Measurements from ENCODE around the gene ARHGAP33. TPM values are rescaled to one million over a fixed set of nuclear protein-coding genes. Genes with fewer than 3 reads are reported as not detected.

The ARHGAP33 gene
- total RNA-seq, 1 donor from 2014 or later, result 1.2 TPM

DNA sequence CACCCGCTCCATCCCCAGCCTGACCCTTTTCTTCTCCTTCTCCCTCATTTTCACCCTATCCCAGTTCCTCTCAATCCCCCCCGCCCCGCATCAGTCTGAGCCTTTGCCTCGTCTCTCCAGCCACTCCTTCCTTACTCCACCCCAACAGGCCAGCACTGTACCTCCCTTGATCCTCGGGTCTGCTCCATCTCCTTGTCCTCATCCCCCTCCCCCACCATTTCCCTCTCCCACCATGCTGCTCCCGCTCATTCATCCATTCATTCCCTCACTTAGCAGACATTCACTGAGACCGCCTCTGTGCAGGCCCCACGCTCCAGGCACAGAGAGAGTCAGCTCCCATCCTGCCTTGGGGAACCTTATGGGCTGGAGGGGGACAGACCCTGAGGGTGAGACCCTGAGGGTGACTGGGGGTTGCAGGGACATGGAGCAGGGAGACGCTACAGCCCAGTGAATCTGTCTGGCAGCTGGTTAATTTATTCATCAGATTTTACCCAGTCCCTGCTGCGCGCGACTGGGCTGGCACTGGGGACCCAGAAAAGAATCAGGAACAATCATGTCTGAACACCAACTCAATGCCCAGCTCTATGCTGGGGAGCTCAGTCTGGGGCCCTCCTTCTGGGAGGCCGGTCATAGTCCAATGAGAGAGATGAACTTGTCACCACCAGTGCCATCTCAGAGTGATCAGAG, 881 bp downstream of the ARHGAP33 start:
- DNase-seq (ENCODE audit: low read depth in 2 of 2), result no peak

DNA sequence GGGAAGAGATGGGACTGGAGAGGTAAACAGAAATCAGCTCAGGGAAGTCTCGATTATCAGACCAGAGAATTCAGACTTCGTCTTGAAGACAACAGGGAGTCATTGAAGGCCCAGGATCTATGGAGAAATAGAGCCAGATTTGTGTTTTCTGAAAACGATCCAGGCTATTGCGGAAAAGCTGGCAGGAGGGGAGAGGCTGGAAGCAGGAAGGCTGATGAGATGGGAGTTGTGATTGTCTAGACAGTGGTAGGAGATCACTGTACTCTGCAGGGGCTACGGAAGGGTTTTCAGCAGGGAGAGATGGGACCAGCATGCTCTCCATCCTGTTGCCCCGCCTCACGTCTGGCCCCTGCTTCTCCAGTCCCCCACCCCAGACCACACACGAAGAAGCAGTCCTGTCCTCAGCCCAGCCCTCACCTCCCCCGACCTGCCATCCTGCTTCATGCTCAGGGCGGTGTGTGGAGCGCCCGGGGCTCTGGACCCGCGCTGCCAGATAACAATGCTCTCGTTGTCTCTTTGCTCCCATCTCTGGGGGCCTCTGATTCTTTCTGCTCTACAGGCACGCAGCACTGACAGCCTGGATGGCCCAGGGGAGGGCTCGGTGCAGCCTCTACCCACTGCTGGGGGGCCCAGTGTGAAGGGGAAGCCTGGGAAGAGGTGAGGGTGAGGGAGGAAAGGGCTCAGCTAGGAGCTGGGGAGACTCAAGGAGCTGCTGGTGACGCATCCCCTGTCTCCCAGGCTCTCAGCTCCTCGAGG, 1.9 kb downstream of the ARHGAP33 start:
- no peak for DNase-seq (ENCODE audit: low read depth in 2 of 2)

DNA sequence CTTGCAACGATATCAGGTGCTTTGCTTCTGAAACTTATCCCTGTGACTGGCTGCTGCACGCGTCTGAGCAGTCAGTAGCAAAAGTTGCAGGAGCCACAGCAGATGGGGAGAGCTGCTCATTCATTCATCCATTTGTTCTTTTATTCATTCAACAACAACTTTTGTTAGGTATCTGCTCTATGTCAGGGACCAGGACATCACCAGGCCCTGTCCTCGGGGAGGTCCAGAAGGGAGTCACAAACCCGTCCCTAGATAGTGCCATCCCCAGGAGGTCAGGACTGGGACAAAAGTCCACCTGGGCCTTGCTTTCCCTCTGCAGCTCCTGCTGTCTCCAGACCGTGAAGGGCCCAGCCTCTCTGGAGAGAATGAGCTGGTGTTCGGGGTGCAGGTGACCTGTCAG, 2.6 kb downstream of the ARHGAP33 start:
- DNase-seq (ENCODE audit: low read depth in 2 of 2), result no peak

DNA sequence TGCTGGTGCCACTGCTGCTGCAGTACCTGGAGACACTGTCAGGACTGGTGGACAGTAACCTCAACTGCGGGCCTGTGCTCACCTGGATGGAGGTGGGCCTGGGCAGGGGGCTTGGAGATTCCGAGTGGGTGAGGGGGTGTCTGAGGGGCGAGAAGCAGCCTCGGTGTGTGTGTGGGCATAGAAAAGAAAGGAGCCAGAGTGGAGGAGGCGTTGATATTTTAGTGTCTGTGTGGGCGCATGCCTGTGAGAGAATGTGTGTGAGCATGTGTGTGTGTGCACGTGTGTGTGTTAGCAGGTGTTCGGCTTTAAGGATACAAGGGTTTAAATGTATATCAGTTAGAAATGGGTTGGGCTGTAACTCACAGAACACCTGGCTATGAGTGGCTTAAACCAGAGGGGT, 3.7 kb downstream of the ARHGAP33 start:
- DNase-seq (ENCODE audit: low read depth in 2 of 2), result no peak

DNA sequence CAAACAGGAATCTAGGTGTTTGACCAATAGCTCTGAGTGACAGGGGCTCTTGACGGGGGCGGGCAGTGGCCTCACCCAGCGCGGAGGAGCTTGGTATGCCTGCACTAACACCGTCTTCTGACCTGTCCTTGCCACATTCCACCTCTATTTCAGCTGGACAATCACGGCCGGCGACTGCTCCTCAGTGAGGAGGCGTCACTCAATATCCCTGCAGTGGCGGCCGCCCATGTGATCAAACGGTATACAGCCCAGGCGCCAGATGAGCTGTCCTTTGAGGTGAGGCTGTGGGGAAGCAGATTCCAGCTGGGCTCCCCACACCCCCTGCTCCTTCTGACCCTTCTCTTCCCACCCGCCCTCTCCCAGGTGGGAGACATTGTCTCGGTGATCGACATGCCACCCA, 4.7 kb downstream of the ARHGAP33 start:
- no peak for DNase-seq (ENCODE audit: low read depth in 2 of 2)

DNA sequence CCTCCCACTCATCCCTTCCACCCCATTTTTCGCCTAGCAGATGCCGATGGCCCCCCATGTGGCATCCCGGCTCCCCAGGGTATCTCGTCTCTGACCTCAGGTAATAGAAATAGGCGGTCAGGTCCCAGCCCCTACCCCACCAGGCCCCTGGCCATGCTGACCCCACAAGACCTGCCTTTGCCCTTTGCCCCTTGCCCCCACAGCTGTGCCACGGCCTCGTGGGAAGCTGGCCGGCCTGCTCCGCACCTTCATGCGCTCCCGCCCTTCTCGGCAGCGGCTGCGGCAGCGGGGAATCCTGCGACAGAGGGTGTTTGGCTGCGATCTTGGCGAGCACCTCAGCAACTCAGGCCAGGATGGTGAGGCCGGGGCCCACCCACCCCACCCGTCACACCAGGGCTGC, 5.4 kb downstream of the ARHGAP33 start:
- no peak for DNase-seq (ENCODE audit: low read depth in 2 of 2)

DNA sequence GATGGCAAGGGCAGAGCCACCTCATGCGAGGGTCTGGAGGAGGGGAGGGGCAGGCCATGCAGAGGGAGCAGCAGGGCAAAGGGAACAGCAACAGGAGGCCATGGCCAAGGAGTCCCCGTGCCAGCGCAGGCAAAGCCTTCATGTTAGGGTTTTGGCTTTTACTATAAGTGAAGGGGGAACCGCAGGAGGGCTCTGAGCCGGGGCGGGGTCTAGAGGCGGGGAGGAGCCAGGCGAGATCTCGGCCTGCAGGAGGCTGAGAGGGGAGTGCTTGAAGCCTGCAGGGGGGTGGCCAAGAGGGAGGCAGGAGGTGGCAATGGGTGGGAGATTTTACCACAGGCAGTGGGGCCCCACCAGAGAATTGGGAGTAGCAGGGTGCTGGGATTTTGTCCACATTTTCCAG, 6.3 kb downstream of the ARHGAP33 start:
- no peak for DNase-seq (ENCODE audit: low read depth in 2 of 2)

DNA sequence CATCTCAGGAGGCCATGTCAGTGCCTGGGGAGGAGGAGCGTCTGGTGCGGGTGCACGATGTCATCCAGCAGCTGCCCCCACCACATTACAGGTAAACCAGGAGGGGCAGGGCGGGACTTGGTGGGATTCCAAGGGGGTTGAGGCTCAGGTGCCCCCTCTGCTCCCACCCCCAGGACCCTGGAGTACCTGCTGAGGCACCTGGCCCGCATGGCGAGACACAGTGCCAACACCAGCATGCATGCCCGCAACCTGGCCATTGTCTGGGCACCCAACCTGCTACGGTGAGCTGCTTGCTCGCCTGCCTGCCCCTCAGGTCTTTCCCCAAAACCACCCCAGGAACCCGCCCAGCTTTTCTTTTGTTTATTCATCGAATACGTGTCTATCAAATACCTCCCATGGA, 7.2 kb downstream of the ARHGAP33 start:
- no peak for DNase-seq (ENCODE audit: low read depth in 2 of 2)

DNA sequence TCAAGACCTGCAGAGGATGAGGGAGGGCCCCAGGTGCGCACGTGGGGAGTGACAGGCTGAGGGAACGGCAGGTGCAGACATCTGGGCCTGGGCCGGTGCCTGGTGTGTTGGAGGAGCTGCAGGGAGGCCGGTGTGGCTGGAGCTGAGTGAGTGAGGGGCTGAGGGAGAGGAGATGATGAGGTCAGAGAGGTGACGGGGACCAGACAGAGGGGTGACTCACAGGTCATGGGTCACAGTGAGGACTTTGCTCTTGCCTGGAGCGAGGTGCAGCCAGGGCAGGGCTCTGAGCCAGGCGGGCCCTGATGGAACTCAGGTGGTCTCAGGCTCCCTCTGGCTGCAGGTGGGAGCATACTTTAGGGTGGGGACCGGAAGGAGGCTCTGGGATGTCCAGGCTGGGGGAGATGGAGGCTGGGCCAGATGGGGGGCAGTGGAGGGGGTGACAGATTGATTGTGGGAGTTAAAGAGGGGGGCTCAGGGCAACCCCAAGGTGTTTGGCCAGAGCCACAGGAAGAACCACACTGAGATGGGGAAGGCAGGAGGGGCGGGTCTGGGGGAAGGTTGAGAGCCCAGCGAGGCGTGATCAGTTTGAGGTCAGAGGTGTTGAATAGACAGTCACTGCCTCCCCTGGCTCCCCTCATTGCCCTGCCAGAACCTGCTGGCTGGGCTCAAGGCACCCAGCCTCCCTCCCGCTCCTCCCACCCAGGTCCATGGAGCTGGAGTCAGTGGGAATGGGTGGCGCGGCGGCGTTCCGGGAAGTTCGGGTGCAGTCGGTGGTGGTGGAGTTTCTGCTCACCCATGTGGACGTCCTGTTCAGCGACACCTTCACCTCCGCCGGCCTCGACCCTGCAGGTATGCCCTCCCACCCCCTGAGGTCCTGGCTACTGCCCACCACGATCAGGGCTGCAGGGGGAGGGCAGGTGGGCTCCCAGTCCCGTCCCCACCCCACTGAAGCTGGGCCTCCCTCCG, 8.4 kb downstream of the ARHGAP33 start:
- DNase-seq (ENCODE audit: low read depth in 2 of 2), result no peak

DNA sequence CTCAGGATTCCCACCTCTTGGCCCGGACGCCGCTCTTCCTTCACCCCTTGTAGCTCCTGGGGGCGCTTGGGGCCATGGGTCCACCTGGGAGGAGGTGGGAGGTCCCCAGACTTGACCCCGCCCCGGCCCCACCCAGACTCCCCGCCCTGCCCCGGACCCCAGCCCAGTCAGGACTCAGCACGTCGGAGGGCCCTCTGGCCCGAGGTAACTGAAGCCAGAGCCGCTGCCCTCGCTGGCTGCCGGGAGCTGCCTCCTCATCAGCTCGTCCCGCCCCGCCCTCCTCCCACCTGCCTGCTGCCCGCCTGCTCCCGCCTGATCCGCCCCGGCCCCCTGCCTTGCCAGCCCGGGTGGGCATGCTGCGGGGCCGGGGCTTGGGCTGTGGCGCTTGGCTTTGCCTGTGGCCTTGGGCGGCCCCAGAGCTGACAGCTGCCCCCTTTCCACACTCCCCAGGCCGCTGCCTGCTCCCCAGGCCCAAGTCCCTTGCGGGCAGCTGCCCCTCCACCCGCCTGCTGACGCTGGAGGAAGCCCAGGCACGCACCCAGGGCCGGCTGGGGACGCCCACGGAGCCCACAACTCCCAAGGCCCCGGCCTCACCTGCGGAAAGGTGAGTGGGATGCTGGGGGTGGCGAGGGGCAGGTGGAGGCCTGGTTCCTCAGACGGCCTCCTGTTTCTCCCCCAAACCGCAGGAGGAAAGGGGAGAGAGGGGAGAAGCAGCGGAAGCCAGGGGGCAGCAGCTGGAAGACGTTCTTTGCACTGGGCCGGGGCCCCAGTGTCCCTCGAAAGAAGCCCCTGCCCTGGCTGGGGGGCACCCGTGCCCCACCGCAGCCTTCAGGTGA, 9.4 kb downstream of the ARHGAP33 start:
- no peak for DNase-seq (ENCODE audit: low read depth in 2 of 2)

DNA sequence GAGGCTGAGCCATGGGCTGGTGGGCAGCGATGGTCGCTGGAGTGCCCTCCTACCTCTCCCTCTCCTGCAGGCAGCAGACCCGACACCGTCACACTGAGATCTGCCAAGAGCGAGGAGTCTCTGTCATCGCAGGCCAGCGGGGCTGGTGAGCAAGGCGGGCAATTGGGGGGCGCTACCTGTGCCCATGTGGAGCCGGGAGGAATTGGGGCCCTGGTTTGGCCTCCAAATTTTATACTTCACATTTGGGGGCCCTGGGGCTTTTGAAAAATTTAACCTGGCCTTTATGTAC, 9.9 kb downstream of the ARHGAP33 start:
- no peak for DNase-seq (ENCODE audit: low read depth in 2 of 2)

DNA sequence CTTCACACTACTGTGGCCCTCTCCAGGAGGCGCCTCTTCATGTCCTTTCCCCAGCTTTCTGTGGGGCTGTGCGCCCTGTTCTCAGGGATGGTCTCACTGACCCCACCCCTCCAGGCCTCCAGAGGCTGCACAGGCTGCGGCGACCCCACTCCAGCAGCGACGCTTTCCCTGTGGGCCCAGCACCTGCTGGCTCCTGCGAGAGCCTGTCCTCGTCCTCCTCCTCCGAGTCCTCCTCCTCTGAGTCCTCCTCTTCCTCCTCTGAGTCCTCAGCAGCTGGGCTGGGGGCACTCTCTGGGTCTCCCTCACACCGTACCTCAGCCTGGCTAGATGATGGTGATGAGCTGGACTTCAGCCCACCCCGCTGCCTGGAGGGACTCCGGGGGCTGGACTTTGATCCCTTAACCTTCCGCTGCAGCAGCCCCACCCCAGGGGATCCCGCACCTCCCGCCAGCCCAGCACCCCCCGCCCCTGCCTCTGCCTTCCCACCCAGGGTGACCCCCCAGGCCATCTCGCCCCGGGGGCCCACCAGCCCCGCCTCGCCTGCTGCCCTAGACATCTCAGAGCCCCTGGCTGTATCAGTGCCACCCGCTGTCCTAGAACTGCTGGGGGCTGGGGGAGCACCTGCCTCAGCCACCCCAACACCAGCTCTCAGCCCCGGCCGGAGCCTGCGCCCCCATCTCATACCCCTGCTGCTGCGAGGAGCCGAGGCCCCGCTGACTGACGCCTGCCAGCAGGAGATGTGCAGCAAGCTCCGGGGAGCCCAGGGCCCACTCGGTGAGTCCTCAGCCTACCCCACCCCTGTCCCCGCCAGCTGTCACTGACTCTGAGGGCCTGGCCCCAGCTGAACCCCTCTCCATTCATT, 11.2 kb downstream of the ARHGAP33 start:
- DNase-seq (ENCODE audit: low read depth in 2 of 2), result no peak

DNA sequence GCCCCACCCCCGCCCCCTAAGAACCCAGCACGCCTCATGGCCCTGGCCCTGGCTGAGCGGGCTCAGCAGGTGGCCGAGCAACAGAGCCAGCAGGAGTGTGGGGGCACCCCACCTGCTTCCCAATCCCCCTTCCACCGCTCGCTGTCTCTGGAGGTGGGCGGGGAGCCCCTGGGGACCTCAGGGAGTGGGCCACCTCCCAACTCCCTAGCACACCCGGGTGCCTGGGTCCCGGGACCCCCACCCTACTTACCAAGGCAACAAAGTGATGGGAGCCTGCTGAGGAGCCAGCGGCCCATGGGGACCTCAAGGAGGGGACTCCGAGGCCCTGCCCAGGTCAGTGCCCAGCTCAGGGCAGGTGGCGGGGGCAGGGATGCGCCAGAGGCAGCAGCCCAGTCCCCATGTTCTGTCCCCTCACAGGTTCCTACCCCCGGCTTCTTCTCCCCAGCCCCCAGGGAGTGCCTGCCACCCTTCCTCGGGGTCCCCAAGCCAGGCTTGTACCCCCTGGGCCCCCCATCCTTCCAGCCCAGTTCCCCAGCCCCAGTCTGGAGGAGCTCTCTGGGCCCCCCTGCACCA, 11.9 kb downstream of the ARHGAP33 start:
- no peak for DNase-seq (ENCODE audit: low read depth in 2 of 2)

DNA sequence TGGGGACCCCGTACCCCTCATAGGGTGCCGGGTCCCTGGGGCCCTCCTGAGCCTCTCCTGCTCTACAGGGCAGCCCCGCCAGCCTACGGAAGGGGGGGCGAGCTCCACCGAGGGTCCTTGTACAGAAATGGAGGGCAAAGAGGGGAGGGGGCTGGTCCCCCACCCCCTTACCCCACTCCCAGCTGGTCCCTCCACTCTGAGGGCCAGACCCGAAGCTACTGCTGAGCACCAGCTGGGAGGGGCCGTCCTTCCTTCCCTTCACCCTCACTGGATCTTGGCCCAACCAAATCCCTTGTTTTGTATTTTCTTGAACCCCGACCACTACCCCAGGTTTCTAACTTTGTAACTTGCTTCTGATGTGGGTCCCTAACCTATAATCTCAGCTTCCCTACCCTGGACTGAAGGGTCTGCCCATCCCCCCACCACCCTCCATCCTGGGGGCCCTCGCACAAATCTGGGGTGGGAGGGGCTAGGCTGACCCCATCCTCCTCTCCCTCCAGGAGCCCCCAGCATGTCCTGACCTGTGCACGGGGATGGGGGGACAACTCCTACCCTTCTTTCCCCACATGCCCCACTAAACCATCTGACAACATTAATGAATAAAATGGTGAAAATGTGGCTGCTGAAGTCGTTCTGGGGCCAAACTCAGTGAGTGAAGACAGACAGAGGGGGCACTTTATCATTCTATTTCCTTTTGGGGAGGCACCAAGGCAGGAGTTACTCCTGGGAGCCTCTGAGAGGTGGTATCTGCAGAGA, 13.0 kb downstream of the ARHGAP33 start:
- DNase-seq (ENCODE audit: low read depth in 2 of 2), result no peak

DNA sequence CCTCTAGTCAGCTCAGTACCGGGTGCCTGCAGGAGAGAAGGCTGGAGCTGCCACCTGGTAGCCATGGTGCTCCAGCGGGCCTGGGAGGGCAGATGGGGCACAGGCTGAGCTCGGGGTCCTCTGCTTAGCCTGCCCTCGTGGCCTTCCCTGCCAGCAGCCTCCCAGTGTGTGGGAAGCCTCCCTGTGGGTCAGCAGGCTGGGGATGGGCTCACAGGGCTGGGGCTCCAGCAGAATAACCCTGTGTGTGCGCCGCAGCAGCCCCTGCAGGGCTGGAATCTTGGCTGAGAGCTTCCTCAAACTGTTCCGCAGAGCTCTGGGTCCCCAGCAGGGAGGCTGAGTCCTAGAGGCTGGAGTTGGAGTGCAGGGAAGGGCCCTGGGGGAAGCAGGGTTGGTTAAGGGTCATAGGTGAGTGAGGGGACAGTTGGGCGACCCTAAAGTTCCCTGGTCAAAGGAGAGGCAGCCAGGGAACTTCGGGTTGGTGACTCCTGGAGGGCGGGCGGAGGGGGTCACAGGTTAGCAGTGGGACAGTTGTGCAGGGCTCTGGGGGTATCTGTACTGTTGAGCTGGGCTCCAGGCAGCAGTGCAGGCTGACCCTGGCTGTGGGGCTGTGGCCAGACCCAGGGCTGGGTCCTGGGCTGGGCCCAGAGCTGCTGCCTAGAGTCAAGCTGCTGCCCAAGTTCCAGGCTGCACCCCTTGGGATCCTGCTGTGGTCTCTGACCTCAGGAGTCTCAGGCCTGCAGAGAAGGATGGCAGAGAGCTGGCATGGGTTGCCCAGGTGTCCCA, 14.0 kb downstream of the ARHGAP33 start:
- no peak for DNase-seq (ENCODE audit: low read depth in 2 of 2)

DNA sequence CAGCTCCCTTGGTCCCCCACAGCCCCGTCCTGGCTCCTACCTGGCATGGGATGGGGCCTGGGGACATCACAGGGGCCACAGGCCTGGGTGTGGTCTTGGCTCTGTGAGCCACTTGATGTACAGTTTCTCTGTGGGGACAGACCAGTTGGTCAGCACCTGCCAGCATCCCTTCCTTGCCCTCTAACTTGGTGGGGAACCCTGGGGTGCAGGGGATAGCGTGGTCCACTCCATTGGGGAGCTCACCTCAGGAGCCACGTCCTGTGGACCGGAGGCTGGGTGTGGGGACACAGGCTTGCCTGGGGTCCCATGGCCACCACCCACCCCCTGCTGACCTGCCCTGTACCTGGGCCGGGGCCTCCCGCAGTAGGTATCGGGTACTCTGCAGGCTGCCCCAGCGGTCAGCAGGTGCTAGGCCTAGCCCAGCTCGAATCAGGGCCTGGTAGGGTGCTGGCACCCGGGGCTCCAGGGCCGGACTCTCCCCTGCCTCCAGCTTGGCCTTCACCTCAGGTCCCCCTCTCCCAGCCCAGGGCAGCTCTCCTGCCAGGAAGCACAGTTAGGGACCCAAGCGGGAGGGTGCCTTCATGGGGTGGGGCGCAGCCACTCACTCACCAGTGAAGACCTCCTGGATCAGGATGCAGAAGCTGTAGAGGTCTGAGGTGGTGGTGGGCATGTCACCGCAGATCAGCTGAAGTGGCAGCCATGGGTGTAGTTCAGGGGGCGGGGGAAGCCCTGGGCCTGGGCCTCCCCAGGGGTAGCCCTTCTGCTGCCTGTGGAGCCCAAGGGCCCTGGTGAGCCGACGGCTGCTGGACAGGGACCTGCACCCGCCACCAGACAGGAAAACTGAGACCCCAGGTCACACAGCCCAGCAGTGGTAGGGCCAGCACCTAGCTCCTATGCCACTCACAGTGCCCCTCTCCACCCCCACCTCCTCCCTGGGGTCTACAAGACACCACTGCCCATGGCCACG, 14.9 kb downstream of the ARHGAP33 start:
- no peak for DNase-seq (ENCODE audit: low read depth in 2 of 2)
